Activated CD4-positive, alpha-beta T cell treated with anti-CD3 and anti-CD28 coated beads for 24 hours (primary cell): ENCODE data around the gene KAZALD1.
A peak's percentile ranks its signal among the peaks of the same experiment; 100 is the strongest.

Source experiments
- DNase-seq, 2 donors: peaks; one replicate each; pipeline ENCODE4 v3.0.0-alpha.2; 2020; ENCODE audit warnings: low read depth in 2 of 2

Gene KAZALD1, protein sequence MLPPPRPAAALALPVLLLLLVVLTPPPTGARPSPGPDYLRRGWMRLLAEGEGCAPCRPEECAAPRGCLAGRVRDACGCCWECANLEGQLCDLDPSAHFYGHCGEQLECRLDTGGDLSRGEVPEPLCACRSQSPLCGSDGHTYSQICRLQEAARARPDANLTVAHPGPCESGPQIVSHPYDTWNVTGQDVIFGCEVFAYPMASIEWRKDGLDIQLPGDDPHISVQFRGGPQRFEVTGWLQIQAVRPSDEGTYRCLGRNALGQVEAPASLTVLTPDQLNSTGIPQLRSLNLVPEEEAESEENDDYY

DNA sequence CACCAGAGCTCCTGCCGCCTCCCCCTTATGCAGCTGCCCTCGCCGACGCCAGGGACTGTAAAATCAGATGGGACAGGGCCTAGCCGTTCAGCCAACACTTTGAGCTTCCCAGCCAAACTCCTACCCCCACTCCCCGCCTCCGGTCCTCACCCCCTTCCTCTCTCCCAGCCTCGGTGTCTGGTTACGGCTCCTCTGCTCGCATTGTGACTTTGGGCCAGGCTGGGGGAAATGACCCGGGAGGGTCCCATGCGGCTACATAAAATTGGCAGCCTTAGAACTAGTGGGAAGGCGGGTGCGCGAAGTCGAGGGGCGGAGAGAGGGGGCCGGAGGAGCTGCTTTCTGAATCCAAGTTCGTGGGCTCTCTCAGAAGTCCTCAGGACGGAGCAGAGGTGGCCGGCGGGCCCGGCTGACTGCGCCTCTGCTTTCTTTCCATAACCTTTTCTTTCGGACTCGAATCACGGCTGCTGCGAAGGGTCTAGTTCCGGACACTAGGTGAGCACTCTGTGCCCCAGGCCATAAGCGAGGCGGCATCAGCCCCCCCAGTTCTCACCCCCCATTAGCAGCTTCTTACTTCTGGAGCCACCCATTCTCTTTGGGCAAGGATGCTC lies at the start of gene KAZALD1:
TSS of gene KAZALD1 (plus strand) at position 366 of the 608 bp plus-strand sequence. CDS start 604 bp downstream, outside the sequence.
- DNase-seq, result no peak

DNA sequence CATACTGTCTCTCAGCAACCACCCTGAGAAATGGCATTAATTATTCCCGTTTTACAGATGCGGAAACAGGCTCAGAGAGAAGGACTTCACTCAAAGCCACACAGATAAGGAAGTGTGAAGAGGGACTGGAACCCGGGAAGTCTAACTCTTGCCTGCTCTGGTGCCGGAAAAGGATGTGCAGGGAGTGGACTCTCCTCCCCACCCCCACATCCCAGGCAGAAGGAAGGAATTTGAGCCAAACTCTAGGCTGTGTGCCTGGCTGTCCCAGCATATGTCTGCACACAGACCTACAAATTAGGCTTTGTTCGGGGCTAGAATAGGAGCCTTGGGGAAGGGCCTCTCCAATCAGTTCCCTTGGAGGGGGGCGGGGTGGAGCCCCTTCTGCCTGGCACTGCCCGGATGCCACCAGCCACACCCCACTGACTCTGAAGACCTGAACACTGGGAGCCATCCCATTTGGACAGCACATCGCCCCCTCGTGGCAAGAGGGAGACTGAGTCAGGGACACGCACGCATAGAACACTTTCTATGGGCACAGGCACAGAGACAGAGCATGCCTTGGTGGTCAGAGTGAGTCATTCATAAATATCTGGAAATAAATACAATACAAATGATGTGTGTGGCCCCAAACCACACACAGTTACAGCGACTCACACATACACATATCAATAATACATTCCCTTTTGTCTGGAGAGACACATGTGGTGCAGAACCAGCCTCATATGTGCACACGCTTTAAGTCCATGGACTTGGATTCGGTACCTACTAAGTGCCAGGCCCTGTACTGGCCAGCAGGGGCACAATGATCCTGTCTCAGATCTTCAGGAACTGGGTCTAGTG lies 49.0 kb upstream of the KAZALD1 start:
- peak; percentile 68 to 76 for DNase-seq

DNA sequence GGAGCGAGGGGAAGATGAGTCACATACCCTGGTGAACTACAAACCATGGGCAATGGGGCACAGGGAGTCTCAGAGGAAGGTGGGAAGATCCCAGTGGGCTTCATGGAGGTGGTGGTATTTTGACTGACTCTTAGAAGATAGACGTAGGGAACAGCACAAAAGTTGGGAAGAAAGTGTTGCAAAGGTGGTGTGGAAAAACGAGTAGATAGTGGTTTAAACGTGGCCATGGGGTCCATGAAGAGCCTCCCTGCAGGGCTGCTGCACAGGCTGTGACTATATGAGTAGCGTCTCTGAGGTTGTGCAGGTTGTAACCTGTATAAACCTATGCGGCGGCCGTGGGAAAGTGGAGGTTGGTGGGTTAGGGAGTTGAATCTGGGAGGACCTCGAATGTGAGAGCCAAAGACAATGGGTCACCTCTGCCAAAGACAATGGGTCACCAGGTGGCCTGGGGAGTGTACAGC lies 48.4 kb upstream of the KAZALD1 start:
- DNase-seq, result no peak

DNA sequence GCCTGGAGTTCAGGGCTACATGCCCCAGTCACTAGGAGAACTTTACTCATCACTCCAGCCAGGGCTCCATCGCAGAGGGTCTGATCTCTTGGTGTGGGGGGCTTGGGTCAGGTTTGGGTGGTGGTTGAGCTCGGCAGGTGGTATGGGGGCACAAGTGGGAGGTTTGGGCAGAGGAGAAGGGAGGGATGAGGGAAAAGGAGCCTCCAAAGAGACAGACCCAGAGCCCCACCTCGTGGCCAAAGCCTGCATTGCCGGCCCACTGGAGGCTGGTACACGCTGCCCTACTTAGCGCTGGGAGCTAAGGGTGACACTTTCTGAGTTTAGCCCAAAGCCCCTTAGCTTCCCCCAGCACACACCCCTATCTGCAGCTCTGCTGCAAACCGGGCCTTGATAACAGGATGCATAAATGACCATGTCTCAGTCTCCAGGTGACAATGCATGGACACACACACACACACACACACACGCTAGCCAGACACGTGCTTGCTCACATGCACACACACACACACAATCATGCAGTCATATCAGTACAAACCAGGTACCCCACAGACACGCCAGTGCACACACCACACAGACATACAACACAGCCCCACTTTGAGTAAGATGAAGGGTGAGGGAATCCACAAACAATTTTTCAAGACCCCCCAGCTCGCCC lies 47.4 kb upstream of the KAZALD1 start:
- peak; percentile 72 to 79 for DNase-seq

DNA sequence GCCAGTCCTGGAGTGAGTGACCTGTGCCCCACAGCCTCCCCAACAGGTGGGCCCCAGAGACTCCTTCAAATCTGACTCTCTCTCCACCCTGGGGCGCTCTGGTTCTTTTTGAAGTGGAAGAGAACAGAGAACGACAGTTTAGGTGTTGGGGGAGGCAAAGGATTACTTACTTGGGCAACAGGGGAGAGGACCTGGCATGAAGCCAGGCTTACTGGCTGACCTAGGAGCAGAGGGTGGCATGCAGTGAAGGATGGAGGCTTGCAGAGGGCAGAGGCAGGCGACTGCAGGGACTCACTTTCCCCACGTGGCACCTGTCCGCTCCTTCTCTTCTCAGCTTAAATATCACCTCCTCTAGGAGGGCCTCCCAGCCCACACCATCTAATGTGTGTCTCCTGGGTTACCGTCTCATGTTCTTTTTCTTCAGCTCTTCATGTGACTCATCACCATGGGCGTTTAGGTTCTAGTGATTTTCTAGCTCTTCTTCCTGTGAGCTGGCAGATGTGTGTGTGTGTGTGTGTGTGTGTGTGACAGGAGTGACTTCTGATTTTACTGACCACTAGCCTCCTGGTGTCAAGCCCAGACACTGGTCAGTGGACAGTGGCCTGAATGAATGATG lies 46.7 kb upstream of the KAZALD1 start:
- no peak for DNase-seq

DNA sequence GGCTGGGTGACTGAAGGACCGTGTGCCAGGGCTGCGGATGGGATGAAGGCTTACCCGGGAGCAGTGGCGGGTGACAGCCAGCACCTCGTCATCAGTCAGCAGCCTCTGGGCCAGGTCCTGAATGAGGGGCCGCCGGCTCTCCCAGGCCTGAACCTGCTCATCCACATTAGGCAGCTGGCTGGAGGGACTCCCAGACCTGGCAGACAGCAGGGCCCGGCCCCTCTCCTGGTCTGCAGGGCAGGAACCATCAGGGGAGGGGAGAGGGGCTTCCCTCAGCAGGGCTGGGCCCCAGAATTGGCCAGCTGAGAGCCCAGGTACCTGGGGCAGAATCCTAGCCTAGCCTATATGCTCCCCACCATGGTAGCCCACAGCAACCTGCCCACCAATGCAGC lies 46.2 kb upstream of the KAZALD1 start:
- no peak for DNase-seq

DNA sequence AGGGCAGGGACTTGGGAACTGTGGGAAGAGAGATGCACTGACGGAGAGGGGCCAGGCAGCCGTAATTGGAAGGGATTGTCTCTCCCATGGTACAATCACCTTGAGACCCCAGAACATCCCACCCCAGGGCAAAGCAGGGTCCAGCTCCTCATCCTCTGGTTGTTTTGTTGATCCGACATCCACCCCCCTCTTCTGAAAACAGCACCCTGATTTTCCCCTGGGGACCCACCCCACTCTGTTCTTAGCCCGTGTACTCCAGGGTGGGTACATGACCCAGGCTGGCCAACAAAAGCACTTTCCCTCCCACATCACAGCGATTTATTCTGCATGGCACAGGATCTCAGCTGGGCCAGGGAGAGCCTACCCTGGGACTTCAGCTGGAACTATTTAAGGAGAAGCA lies 45.0 kb upstream of the KAZALD1 start:
- DNase-seq, result no peak

DNA sequence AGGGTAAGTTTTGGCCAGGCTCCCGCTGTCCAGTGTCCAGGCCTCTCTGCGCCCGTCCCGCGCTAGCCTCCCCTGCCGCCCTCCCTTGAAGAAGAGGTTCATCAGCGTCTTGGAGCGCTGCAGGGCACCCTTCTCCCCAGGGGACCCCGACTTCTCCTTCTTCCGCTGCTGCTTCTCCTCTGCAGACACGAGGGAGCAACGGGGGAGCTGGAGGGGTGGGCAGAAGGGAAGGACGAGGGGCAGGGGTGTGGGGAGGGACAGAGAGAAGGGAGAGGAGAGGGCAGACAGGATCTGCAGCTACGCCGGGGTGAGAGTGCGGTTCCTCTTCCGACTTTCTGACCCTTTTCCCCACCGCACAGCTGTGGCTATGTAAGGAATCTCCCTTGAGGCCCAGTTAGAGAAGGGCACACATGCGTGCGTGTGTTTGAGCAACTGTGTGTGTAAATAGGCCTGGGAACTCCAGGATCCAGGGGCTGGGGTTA lies 43.6 kb upstream of the KAZALD1 start:
- DNase-seq, result no peak

DNA sequence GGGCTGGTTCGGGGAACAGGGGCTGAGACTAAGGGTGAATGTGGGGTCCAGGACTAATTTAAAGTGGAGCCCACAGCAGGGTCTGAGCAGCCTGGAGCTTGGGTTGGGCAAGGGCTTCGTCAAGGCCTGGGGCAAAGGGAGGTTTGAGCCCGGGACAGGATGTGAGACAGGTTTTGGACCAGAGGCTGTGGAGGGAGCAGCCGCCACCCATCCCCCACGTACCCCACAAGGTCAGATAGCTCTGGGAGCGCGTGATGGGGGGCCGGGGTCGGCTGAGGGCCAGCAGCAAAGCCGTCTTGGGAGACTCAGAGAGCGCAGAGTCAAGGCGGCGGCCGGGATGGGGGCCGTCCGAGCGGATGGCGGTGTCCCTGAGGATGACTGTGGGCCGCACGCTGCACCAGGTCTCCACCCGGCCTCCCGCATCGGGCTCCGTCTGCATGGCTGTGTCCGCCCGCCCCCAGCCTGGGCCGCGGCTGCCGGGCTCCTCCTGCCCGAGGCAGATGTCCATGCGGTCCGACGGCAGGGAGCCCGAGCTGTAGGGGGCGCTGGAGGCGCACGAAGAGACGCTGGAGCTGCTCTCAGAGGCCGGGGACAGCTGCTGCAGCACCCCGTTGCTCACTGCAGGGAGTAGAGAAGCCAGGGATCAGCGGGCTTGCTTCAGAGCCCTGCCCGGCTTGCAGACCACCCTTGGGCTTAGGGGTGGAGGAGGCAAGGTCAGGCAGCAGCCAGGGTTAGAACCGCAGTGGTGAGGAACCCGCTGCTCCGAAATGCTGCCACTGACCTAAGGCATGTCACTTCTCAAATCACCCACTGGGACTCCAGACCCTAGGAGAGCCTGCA lies 43.0 kb upstream of the KAZALD1 start:
- DNase-seq, result peak in 1 of 2 donors; percentile 80

DNA sequence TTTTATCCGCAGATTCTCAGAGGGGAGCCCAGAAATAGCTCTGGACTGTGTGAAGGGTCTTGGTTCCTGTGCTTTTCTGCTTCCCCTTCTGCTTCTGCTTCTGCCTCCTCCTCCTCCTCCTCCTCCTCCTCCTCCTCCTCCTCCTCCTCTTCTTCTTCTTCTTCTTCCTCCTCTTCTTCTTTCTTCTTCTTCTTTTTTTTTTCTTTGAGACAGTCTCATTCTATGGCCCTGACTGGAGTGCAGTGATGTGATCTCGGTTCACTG lies 42.4 kb upstream of the KAZALD1 start:
- DNase-seq, result no peak

DNA sequence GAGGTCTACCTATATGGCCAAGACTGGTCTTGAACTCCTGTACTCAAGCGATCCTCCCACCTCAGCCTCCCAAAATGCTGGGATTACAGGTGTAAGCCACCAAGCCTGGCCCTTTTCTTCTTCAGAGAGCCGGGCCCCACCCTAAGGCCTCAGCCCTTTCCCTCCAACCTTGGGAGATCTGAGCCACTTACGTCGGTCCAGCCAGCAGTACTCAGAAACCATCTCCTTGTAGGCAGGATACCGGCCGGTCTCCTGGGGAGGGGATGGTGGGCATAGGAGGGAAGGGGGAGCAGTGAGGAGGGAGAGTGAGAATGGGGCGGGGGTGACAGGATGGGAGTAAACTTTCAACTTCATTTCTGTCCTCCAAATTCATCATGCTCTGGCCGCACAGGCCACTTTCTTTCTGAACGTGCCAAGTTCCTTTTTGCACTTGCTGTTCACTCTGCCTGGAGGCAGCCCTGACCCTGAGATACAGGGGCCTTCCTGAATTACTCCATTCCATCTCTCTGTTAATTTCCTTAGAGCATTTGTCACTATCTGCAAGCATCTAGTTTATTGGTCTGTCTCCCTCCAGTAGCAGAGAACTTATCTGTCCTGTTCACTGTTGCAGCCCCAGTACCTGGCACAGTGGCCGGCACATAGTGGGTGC lies 41.2 kb upstream of the KAZALD1 start:
- DNase-seq, result no peak

DNA sequence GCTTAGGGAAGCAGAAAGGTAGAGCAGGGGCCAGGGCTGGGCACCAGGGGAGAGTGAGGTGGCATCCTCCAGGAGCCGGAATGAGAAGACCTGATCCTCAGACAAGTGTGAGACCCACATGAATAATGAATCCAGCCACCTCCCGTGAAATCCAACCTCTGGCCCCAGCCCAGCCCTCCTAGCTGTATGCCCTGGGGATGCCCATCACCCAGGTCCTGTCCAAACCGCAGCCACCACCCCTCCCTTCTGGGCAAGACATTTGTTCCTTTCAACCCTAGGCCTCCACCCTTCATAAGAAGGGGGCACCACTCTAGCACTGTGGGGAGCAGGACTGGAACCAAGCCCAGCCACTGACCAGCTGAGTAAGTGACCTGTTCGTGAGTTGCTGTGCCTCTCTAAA lies 40.5 kb upstream of the KAZALD1 start:
- DNase-seq, result no peak

DNA sequence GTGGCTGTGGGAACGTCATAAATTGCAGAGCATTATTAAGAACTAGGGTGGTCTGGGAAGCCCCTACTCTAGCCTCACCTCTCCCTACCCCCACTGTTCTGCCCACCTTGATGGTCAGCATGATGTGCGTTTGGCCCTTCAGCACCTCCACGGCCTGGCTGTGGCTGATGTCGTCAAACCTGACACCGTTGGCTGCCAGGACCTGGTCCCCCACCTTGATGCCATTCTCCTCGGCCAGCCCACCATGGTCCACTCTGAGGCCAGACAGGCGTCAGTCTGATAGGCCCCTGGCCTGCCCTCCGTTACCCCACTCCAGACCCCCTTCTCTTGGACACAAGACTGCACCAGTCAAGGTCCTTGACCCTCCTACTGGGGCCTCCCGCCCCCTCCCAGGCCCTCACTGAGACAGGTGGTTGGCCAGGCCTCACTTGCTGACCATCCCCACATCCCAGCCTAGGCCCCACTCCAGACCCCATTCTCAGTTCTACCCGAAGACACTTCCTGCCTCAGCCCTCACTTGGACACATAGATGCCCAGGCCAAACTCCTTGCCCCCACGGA lies 40.0 kb upstream of the KAZALD1 start:
- no peak for DNase-seq

DNA sequence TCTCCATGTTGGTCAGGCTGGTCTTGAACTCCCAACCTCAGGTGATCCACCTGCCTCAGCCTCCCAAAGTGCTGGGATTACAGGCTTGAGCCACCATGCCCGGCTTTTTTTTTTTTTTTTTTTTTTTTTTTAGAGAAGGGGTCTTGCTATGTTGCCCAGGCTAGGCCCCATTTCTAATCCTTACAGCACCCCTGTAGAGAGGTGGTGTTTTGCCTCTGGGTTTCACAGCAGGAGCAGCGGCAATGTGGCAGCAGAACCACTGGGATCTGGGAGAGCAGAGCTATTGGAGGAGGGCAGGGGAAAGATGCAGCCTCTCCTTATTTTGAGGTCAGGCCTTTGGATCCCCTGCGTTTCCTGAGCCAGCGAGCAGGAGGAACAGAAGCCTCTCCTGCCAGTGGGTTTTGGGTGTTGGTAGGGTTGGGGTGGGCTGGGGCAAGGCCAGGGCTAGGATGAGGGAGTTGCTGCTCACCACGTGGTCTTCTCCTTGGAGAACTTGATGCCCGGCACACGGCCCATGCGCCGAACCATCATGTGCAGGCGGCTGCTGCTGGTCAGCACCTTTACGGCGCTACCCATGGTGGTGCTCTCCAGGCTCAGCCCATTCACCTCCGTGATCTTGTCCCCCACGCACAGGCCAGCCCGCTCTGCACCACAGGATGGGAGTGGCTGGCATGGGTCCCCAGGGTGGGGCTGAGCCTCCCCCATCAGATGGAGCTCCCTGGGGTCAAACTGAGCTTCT lies 38.7 kb upstream of the KAZALD1 start:
- DNase-seq, result no peak

DNA sequence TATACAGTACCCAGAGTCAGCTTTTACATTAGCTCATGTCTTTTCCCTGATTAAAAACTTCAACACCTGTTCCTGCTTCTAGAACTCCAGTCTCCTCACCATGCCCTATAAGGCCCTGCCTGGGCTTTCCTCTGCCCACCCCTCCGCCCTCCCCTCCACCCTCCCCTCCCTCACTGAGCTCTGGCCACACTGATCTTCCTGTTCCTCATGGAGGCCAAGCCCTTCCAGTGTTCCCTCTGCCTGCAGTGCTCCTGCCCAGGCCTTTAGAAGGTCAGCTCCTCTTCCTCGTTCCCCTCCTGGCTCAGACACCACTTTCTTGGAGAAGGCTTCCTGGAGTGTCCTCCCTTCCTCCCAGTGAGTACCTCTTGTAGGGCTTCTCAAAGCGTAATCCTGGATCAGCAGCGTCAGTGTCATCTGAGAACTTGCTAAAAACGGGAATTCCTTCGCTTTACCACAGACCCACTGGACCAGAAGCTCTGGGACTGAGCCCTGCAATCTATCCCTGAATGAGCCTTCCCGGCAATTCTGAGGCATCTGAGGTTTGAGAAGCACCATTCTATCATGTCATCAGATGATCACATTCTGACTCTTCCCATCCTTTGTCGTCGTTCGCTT lies 34.6 kb upstream of the KAZALD1 start:
- DNase-seq, result no peak

DNA sequence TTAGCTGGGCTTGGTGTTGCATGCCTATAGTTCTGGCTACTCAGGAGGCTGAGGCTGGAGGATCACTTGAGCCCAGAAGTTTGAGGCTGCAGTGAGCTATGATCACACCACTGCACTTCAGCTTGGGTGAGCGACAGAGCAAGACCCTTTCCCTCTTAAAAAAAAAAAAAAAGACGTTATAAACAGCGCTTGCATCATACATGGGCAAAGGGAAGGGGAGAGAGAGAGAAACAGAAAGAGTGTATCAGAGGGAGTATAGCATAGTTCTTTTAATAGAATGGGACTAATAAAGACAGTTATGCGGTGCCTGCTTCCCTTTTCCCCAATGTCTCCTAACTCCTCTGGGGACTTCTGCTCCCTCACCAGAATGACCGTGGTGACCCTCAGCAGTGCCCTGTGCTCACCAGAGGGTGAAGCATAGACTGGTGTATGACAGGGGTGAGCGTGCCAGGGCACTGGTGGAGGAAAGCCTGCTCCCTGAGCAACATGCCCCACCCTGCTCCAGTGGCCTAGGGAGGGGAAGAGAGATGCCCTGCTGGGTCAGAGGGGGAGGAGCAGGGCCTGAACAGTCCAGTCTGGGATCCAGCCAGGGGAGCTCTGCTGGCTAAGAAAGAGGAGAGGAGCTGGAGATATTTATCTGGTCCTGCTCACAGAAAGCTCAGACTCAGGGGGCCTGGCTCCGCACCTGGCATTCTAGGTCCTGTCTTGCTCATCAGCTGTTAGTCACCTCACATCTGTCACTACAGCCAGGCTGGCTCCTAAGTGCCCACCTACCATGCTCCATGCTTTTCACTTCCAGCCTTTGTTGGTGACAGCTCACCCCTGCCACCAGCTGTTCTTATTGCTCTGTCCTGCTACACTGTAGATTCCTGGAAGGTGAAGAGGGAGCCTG lies 33.1 kb upstream of the KAZALD1 start:
- no peak for DNase-seq

DNA sequence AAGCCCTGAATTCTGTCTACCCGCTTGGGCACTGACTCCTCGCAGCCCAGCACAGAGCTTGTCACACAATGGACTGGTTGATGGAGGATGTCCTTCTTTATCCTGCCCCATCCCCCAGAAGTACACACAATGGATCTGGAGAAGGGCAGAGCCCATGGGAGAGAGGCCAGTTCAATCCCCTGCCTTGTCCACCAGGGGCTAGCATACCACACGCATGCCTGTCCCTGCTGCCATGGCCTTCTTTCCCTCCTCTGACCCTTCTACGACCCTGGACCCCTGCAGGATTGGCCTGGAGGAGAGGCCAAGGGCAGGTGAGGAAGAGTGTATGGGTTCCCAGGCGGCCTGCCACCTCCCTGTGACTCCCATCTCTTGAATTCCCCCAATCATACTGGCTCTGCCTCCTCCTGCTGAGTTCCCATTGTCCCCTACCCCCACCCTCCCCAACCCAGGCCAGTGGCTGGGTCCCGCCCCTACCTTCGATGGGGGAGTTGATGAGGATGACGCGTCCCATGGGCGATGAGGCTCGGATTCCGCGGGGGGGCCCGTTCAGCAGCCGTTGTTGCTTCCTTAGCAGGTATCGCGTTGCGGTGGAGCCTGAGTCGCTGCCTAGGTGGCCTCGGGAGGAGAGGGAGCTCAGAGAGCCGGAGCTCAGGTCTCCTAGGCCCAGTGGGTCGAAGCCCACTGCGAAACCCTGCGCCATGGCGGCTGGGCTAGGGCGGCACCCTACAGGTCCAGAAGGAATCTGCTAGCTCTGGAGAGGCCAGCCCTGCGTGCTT lies 32.1 kb upstream of the KAZALD1 start:
- no peak for DNase-seq
